RPMI7951 (cell line): ENCODE data around the gene RREB1. TPM values are rescaled to one million over a fixed set of nuclear protein-coding genes. Genes with fewer than 3 reads are reported as not detected.
A peak's percentile ranks its signal among the peaks of the same experiment; 100 is the strongest.
"Not testable (repeated sequence)": the region's sequence is repeated elsewhere in the genome, so short reads cannot be mapped to it uniquely, and the experiment has no call there.

Source experiments
- DNase-seq: peaks from one replicate; pipeline ENCODE4 v3.0.0-alpha.2; 2012; ENCODE audit warnings: low read depth
- total RNA-seq: library from RNA; depleted of rRNA; stranded (reverse); fragments of >200 nt; shearing (Covaris generic); gene quantifications from 2 replicates; pipeline ENCODE4 v1.2.3, GENCODE V29; 2014

RREB1 gene
- total RNA-seq, 1 experiment from 2014 or later, result 6.0 TPM

GRCh38 chr6:7143476-7143974, 35.8 kb downstream of the RREB1 start:
- peak; percentile 45 for DNase-seq

GRCh38 chr6:7144872-7145584, 37.3 kb downstream of the RREB1 start:
- no peak for DNase-seq

GRCh38 chr6:7145585-7145884, 37.8 kb downstream of the RREB1 start:
- DNase-seq, result no peak

GRCh38 chr6:7145885-7146828, 38.4 kb downstream of the RREB1 start:
- DNase-seq, result peak; percentile 69

GRCh38 chr6:7147051-7147671, 39.4 kb downstream of the RREB1 start:
- DNase-seq, result no peak

GRCh38 chr6:7148100-7148822, 40.5 kb downstream of the RREB1 start:
- peak; percentile 78 for DNase-seq

- DNase-seq, result peak; percentile 67
These were observed 42.8 kb downstream of the RREB1 start for GRCh38 chr6:7150381-7151064.

- DNase-seq, result no peak
These were observed 43.6 kb downstream of the RREB1 start for GRCh38 chr6:7151381-7151780.

GRCh38 chr6:7152462-7152861, 44.7 kb downstream of the RREB1 start:
- DNase-seq, result no peak

GRCh38 chr6:7153789-7154188, 46.0 kb downstream of the RREB1 start:
- no peak for DNase-seq

GRCh38 chr6:7154341-7155139, 46.8 kb downstream of the RREB1 start:
- DNase-seq, result no peak

- no peak for DNase-seq
These were observed 48.3 kb downstream of the RREB1 start for GRCh38 chr6:7155871-7156579.

GRCh38 chr6:7156643-7157278, 49.0 kb downstream of the RREB1 start:
- DNase-seq, result peak; percentile 81

GRCh38 chr6:7157307-7157706, 49.5 kb downstream of the RREB1 start:
- DNase-seq, result not testable (repeated sequence)

GRCh38 chr6:7157752-7158616, 50.2 kb downstream of the RREB1 start:
- DNase-seq, result no peak

- no peak for DNase-seq
These were observed 52.2 kb downstream of the RREB1 start for GRCh38 chr6:7159790-7160525.

GRCh38 chr6:7161253-7161623, 53.5 kb downstream of the RREB1 start:
- DNase-seq, result no peak

- DNase-seq, result no peak
These were observed 54.1 kb downstream of the RREB1 start for GRCh38 chr6:7161845-7162244.
